ENCODE data around the gene KRT38.
"Not testable (repeated sequence)": the region's sequence is repeated elsewhere in the genome, so short reads cannot be mapped to it uniquely, and the experiment has no call there.

The KRT38 gene

GRCh38 chr17:41439375-41439774, 1.4 kb downstream of the KRT38 start:
- H3K4me3 ChIP-seq (ENCODE audit: low read depth, low read length) = no peak overlapping the region
- no peak for DNase-seq (ENCODE audit: low read depth)
- TF ChIP-seq CTCF (IDR thresholded peaks at IDR 0.05; ENCODE audit: insufficient read depth, low read depth, low read length, missing control alignments) = no peak

GRCh38 chr17:41437769-41438168, 3.0 kb downstream of the KRT38 start:
- no peak for DNase-seq (ENCODE audit: low read depth)
- no peak overlapping the region for H3K4me3 ChIP-seq (ENCODE audit: low read depth, low read length)
- no peak for TF ChIP-seq CTCF (IDR thresholded peaks at IDR 0.05; ENCODE audit: insufficient read depth, low read depth, low read length, missing control alignments)

- no peak for TF ChIP-seq CTCF (IDR thresholded peaks at IDR 0.05; ENCODE audit: insufficient read depth, low read depth, low read length, missing control alignments)
- no peak for DNase-seq (ENCODE audit: low read depth)
Observed at GRCh38 chr17:41437254-41437653, 3.5 kb downstream of the KRT38 start.

GRCh38 chr17:41434415-41434814, 6.4 kb downstream of the KRT38 start:
- DNase-seq (ENCODE audit: low read depth) = no peak
- H3K4me3 ChIP-seq (ENCODE audit: low read depth, low read length) = no peak overlapping the region
- TF ChIP-seq CTCF (IDR thresholded peaks at IDR 0.05; ENCODE audit: insufficient read depth, low read depth, low read length, missing control alignments) = no peak

More at GRCh38 chr17:41437254-41437653, 3.5 kb downstream of the KRT38 start:
- H3K4me3 ChIP-seq (ENCODE audit: low read depth, low read length) = no peak overlapping the region

GRCh38 chr17:41434005-41434404, 6.8 kb downstream of the KRT38 start:
- H3K4me3 ChIP-seq (ENCODE audit: low read depth, low read length) = no peak overlapping the region
- DNase-seq (ENCODE audit: low read depth) = no peak
- no peak for TF ChIP-seq CTCF (IDR thresholded peaks at IDR 0.05; ENCODE audit: insufficient read depth, low read depth, low read length, missing control alignments)

- no peak for TF ChIP-seq CTCF (IDR thresholded peaks at IDR 0.05; ENCODE audit: insufficient read depth, low read depth, low read length, missing control alignments)
- H3K4me3 ChIP-seq (ENCODE audit: low read depth, low read length) = no peak overlapping the region
- no peak for DNase-seq (ENCODE audit: low read depth)
Observed at GRCh38 chr17:41433586-41433985, 7.2 kb downstream of the KRT38 start.

GRCh38 chr17:41430376-41430775, 10.4 kb downstream of the KRT38 start:
- H3K4me3 ChIP-seq (ENCODE audit: low read depth, low read length); DNase-seq (ENCODE audit: low read depth): not testable (repeated sequence)
